HepG2 (cell line): Measurements from ENCODE around the gene SLC7A10. TPM values are rescaled to one million over a fixed set of nuclear protein-coding genes. Genes with fewer than 3 reads are reported as not detected.

Experiments used
- EZH2 ChIP-seq: conservative IDR thresholded peaks from 2 replicates; pipeline ENCODE4 v1.6.1; 2012; ENCODE audit warnings: mild to moderate bottlenecking, low read depth, low read length, moderate library complexity
- FOXP1 ChIP-seq, 2 experiments: fragments of 450-650 bp in 1 of 2; IDR thresholded peaks; 2 replicates each; pipeline ENCODE4 v1.6.1; 2017 to 2018; ENCODE audit warnings: antibody characterized with exemption in 1 of 2
- HNRNPL ChIP-seq: fragments of 200-400 bp; formaldehyde crosslinking; IDR thresholded peaks from 2 replicates; pipeline ENCODE4 v1.6.1; 2017; ENCODE audit warnings: mild to moderate bottlenecking, low read depth, low read length
- MAZ ChIP-seq, 2 experiments: sonication (generic) in 1 of 2; formaldehyde crosslinking in 1 of 2; IDR thresholded peaks; 2 replicates each; pipeline versions ENCODE4 v1.5.0 to v1.6.1; 2012 to 2020; ENCODE audit warnings: low read depth in 2 of 2, mild to moderate bottlenecking in 2 of 2, borderline replicate concordance in 1 of 2, improper control_type of control experiment in 1 of 2, low read length in 1 of 2, missing genetic modification reagents in 1 of 2, moderate library complexity in 1 of 2
- NKX3-1 ChIP-seq: sonication (generic); formaldehyde crosslinking; IDR thresholded peaks from 2 replicates; pipeline ENCODE4 v1.5.0; 2020; ENCODE audit warnings: missing genetic modification reagents
- YEATS2 ChIP-seq: sonication (generic); formaldehyde crosslinking; IDR thresholded peaks from 2 replicates; pipeline ENCODE4 v1.4.0; 2020; ENCODE audit warnings: missing genetic modification reagents, borderline replicate concordance
- ZBTB7A ChIP-seq: sonication (generic); formaldehyde crosslinking; IDR thresholded peaks from 2 replicates; pipeline ENCODE4 v1.8.0; 2022; ENCODE audit warnings: mild to moderate bottlenecking, missing genetic modification reagents
- ZNF567 ChIP-seq: sonication (generic); formaldehyde crosslinking; IDR thresholded peaks from 2 replicates; pipeline ENCODE4 v1.8.1; 2023; ENCODE audit warnings: mild to moderate bottlenecking, missing genetic modification reagents, borderline replicate concordance
- polyA plus RNA-seq, 8 experiments: library from polyadenylated mRNA; depleted of rRNA in 3 of 8; stranded (reverse) in 7 of 8; unstranded in 1 of 8; fragments of >200 nt; fragmentation: Illumina TruSeq in 4 of 8; extraction: Trizol in 4 of 8; gene quantifications; 2 replicates each; pipeline versions ENCODE4 v1.2.1 to v1.2.3, GENCODE V29; 2011 to 2016; ENCODE audit warnings: low read depth in 4 of 8, missing spikeins in 1 of 8, mixed read lengths in 1 of 8; ENCODE audit not compliant: insufficient read depth in 1 of 8
- total RNA-seq, 5 experiments: library from RNA; depleted of rRNA; stranded (reverse); fragments of >200 nt; fragmentation: Illumina TruSeq; extraction: Trizol; gene quantifications; 2 replicates each; pipeline ENCODE4 v1.2.3, GENCODE V29; 2016; ENCODE audit warnings: low read depth in 1 of 5
- TF ChIP-seq, protein P1 (sequence below): sonication (generic); formaldehyde crosslinking; IDR thresholded peaks from 2 replicates; pipeline ENCODE4 v1.4.0; 2020; ENCODE audit warnings: mild to moderate bottlenecking, missing genetic modification reagents
- TF ChIP-seq, protein P2 (sequence below): sonication (generic); formaldehyde crosslinking; IDR thresholded peaks from 2 replicates; pipeline ENCODE4 v1.5.1; 2020; ENCODE audit warnings: missing genetic modification reagents, mild to moderate bottlenecking, borderline replicate concordance
- TF ChIP-seq, protein P3 (sequence below): sonication (generic); formaldehyde crosslinking; IDR thresholded peaks from 2 replicates; pipeline ENCODE4 v1.4.0; 2020; ENCODE audit warnings: mild to moderate bottlenecking, missing genetic modification reagents, borderline replicate concordance

The SLC7A10 gene
- total and polyA plus RNA-seq, 2 of the 13 experiments (the other 11 are each of a cell fraction or from before 2014, with no cell fraction given), result 1.1 to 2.2 TPM

GRCh38 chr19:33240181-33240771 is 14.6 kb upstream of the SLC7A10 start (continued):
- TF ChIP-seq, protein P1, sequence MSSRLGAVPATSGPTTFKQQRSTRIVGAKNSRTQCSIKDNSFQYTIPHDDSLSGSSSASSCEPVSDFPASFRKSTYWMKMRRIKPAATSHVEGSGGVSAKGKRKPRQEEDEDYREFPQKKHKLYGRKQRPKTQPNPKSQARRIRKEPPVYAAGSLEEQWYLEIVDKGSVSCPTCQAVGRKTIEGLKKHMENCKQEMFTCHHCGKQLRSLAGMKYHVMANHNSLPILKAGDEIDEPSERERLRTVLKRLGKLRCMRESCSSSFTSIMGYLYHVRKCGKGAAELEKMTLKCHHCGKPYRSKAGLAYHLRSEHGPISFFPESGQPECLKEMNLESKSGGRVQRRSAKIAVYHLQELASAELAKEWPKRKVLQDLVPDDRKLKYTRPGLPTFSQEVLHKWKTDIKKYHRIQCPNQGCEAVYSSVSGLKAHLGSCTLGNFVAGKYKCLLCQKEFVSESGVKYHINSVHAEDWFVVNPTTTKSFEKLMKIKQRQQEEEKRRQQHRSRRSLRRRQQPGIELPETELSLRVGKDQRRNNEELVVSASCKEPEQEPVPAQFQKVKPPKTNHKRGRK (CRISPR knock-in tag), result 0 out of 2 replicates have a peak, but pooled peaks have one; percentile 9
- TF ChIP-seq ZNF567 (CRISPR knock-in tag) (0 out of 2 replicates have a peak, but pooled peaks have one; percentile 13), NKX3-1 (CRISPR knock-in tag) (no peak), FOXP1 (IDR thresholded peaks at IDR 0.05) (no peak), FOXP1 (CRISPR knock-in tag; IDR thresholded peaks at IDR 0.05) (no peak), YEATS2 (CRISPR knock-in tag) (no peak), MAZ (IDR thresholded peaks at IDR 0.05; ENCODE audit: borderline replicate concordance, low read depth, low read length) (no peak), MAZ (CRISPR knock-in tag; IDR thresholded peaks at IDR 0.05; ENCODE audit: low read depth) (no peak), EZH2 (no peak), ZBTB7A (CRISPR knock-in tag) (peak; percentile 49; the same call in 1 of the 2 replicates), HNRNPL (peak; percentile 80)
- TF ChIP-seq, protein P2, sequence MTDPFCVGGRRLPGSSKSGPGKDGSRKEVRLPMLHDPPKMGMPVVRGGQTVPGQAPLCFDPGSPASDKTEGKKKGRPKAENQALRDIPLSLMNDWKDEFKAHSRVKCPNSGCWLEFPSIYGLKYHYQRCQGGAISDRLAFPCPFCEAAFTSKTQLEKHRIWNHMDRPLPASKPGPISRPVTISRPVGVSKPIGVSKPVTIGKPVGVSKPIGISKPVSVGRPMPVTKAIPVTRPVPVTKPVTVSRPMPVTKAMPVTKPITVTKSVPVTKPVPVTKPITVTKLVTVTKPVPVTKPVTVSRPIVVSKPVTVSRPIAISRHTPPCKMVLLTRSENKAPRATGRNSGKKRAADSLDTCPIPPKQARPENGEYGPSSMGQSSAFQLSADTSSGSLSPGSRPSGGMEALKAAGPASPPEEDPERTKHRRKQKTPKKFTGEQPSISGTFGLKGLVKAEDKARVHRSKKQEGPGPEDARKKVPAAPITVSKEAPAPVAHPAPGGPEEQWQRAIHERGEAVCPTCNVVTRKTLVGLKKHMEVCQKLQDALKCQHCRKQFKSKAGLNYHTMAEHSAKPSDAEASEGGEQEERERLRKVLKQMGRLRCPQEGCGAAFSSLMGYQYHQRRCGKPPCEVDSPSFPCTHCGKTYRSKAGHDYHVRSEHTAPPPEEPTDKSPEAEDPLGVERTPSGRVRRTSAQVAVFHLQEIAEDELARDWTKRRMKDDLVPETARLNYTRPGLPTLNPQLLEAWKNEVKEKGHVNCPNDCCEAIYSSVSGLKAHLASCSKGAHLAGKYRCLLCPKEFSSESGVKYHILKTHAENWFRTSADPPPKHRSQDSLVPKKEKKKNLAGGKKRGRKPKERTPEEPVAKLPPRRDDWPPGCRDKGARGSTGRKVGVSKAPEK (CRISPR knock-in tag), result no peak
- TF ChIP-seq, protein P3, sequence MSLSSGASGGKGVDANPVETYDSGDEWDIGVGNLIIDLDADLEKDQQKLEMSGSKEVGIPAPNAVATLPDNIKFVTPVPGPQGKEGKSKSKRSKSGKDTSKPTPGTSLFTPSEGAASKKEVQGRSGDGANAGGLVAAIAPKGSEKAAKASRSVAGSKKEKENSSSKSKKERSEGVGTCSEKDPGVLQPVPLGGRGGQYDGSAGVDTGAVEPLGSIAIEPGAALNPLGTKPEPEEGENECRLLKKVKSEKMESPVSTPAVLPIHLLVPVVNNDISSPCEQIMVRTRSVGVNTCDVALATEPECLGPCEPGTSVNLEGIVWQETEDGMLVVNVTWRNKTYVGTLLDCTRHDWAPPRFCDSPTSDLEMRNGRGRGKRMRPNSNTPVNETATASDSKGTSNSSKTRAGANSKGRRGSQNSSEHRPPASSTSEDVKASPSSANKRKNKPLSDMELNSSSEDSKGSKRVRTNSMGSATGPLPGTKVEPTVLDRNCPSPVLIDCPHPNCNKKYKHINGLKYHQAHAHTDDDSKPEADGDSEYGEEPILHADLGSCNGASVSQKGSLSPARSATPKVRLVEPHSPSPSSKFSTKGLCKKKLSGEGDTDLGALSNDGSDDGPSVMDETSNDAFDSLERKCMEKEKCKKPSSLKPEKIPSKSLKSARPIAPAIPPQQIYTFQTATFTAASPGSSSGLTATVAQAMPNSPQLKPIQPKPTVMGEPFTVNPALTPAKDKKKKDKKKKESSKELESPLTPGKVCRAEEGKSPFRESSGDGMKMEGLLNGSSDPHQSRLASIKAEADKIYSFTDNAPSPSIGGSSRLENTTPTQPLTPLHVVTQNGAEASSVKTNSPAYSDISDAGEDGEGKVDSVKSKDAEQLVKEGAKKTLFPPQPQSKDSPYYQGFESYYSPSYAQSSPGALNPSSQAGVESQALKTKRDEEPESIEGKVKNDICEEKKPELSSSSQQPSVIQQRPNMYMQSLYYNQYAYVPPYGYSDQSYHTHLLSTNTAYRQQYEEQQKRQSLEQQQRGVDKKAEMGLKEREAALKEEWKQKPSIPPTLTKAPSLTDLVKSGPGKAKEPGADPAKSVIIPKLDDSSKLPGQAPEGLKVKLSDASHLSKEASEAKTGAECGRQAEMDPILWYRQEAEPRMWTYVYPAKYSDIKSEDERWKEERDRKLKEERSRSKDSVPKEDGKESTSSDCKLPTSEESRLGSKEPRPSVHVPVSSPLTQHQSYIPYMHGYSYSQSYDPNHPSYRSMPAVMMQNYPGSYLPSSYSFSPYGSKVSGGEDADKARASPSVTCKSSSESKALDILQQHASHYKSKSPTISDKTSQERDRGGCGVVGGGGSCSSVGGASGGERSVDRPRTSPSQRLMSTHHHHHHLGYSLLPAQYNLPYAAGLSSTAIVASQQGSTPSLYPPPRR (CRISPR knock-in tag), result no peak
